SJSA1 (cell line): ENCODE data around the gene NFAM1. TPM values are rescaled to one million over a fixed set of nuclear protein-coding genes. Genes with fewer than 3 reads are reported as not detected.

ENCODE experiments used
- DNase-seq, 2 experiments: peaks; one replicate each; pipeline ENCODE4 v3.0.0-alpha.2; 2015 to 2020; ENCODE audit warnings: low spot score in 2 of 2, low read depth in 1 of 2
- H3K27ac ChIP-seq: fragments of 250-450 bp; sonication (Bioruptor Pico); 2 replicates; pipeline ENCODE4 v1.5.1; 2020; ENCODE audit warnings: mild to moderate bottlenecking, moderate library complexity
- H3K27me3 ChIP-seq: fragments of 250-450 bp; sonication (Bioruptor Pico); replicated peaks from 2 replicates; pipeline ENCODE4 v1.5.1; 2020; ENCODE audit warnings: mild to moderate bottlenecking, moderate library complexity
- H3K36me3 ChIP-seq: fragments of 250-450 bp; sonication (Bioruptor Pico); 2 replicates; pipeline ENCODE4 v1.5.1; 2020; ENCODE audit warnings: mild to moderate bottlenecking
- H3K4me1 ChIP-seq: fragments of 250-450 bp; sonication (Bioruptor Pico); replicated peaks from 2 replicates; pipeline ENCODE4 v1.6.1; 2021; ENCODE audit warnings: mild to moderate bottlenecking
- H3K4me3 ChIP-seq: fragments of 250-450 bp; sonication (Bioruptor Pico); 2 replicates; pipeline ENCODE4 v1.5.1; 2020; ENCODE audit warnings: mild to moderate bottlenecking
- H3K9me3 ChIP-seq: fragments of 250-450 bp; sonication (Bioruptor Pico); replicated peaks from 2 replicates; pipeline ENCODE4 v1.5.1; 2020; ENCODE audit warnings: mild to moderate bottlenecking
- total RNA-seq: library from RNA; depleted of rRNA; stranded (reverse); fragments of >200 nt; shearing (Covaris generic); gene quantifications from 2 replicates; pipeline ENCODE4 v1.2.3, GENCODE V29; 2014

The NFAM1 gene
- total RNA-seq, 1 experiment from 2014 or later: not detected

DNA sequence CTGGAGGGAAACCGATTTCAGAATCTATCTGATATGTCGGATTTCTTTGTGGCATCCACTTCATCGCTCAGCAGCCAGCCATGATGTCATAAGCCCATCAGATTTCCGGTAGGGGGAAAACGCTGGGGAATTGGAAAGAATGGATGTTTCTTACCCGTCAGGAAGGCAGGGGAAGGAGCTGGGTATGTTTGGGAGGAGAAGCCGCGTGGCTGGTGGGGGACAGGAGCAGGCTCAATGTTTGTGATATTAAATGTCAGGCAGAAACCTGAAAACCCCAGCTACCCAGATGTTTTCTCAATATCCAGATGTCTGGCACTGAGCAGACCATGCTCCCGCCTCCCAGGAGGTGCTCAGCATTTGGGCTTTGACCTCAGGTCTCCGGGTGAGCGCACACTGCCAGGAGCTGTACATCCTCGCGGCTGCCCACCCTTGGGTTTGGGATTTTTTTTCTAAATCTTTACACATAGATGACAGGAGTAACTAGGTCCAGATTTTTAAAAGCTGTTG, 67.5 kb downstream of the NFAM1 start:
- H3K36me3 ChIP-seq: no peaks in the 10 kb centered on the region; the same call in 1 of the 2 replicates
- no peak overlapping the region for H3K27ac ChIP-seq
- 0 out of 2 replicates have a peak, but pooled peaks cover 3% of the 10 kb centered on the region for H3K9me3 ChIP-seq
- no peak for DNase-seq
- H3K4me3 ChIP-seq: no peak overlapping the region
- H3K4me1 ChIP-seq: peaks cover 10% of the 10 kb centered on the region
- peaks cover 44% of the 10 kb centered on the region for H3K27me3 ChIP-seq

DNA sequence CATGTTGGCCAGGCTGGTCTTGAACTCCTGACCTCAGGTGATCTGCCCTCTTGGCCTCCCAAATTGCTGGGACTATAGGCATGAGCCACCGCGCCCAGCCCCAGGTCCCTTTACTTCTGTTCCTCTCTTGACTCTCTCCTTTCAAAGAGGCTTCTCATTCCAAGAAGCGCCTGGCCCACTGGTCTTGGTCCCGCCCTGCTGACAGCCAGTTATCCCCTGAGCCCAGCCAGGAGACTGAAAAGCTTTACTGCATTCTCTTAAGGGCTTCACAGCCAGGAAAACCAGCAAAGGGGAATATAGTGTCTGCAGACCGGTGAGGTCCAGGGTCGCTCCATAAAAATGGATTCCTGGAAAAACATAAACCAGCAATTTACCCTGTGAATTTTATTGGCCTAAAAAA, 68.3 kb downstream of the NFAM1 start:
- Histone ChIP-seq H3K36me3 (no peaks in the 10 kb centered on the region; the same call in 1 of the 2 replicates), H3K27ac (no peak overlapping the region), H3K4me1 (peaks cover 5% of the 10 kb centered on the region), H3K27me3 (peaks cover 43% of the 10 kb centered on the region), H3K4me3 (no peak overlapping the region), H3K9me3 (0 out of 2 replicates have a peak, but pooled peaks cover 3% of the 10 kb centered on the region)
- DNase-seq: no peak

DNA sequence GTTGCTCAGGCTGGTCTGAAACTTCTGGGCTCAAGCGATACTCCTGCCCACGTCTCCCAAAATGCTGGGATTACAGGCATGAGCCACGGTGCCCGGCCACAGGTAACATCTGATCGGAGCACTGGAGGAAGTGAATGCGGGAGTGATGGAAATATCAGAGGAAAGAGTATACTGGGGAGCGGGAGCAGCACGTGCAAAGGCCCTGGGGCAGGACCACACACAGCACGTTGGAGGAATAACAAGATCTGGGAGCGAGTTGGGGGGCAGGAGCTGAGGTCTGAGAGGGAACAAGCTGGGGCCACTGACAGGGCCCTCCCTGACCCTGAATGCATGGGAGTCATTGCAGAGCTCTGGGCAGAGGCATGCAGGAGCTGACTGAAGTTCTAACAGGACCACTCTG, 70.7 kb downstream of the NFAM1 start:
- Histone ChIP-seq H3K4me3 (no peak overlapping the region), H3K4me1 (no peaks in the 10 kb centered on the region), H3K9me3 (no peaks in the 10 kb centered on the region), H3K36me3 (no peaks in the 10 kb centered on the region), H3K27ac (no peak overlapping the region), H3K27me3 (peaks cover 20% of the 10 kb centered on the region)
- no peak for DNase-seq

DNA sequence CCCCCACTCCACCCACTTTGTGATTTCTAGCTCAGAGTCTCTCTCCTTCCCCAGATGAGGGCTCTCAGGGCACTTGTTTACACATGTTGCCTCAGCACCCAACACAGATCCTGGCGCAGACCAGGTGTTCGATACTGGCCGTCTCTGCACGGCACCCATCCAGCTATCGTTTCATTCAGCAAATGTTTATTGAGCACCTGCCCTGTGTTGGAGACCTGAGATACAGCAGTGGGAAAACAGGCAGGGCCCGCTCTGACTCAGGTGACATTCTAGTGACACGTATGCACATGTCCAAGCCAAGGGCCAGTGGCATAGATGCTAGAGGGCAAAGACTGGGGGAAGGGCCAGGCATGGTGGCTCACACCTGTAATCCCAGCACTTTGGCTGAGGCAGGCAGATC, 71.9 kb downstream of the NFAM1 start:
- DNase-seq: no peak
- H3K9me3 ChIP-seq: no peaks in the 10 kb centered on the region
- H3K27me3 ChIP-seq: peaks cover 11% of the 10 kb centered on the region
- H3K4me1 ChIP-seq: no peaks in the 10 kb centered on the region
- no peak overlapping the region for H3K4me3 ChIP-seq
- no peaks in the 10 kb centered on the region for H3K36me3 ChIP-seq
- H3K27ac ChIP-seq: no peak overlapping the region

DNA sequence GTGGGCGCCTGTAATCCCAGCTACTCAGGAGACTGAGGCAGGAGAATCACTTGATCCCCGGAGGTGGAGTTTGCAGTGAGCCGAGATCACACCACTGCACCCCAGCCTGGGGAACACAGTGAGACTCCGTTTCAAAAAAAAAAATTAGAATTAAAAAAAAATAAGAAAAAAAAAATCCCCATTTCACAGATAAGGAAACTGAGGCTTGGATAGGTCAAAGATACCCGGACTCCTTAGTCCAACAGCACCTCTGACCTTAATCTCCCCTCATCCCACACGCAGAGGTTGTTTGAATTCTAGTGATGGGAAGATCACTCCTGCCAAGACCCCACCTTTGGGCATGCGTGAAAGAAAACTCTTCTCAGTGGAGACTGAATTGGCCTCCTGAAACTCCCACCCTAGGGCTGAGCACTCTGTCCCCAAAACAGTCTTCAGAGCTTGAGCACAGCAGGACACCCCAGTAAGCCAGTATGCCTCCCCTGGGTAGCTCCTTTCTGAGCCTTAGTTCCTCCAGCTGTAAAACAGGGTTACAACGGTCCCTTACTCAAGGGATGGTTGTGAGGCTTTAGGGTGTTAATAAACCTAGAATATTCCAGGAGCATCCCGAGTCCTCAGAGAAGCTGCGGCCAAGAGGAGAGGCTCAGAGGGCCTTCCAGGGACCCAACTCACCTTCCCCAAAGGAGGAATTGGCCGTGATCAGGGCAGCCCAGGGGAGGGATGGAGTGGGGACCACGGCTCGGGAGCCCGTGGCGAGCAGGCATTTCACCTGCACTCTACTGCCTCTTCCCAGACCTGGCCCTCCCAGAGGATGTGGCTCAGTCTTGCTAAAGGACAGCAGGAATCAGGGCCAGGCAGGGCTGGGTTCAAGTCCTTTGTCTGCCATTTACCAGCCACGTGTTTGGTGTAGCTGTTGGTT, 73.3 kb downstream of the NFAM1 start:
- no peak for DNase-seq

DNA sequence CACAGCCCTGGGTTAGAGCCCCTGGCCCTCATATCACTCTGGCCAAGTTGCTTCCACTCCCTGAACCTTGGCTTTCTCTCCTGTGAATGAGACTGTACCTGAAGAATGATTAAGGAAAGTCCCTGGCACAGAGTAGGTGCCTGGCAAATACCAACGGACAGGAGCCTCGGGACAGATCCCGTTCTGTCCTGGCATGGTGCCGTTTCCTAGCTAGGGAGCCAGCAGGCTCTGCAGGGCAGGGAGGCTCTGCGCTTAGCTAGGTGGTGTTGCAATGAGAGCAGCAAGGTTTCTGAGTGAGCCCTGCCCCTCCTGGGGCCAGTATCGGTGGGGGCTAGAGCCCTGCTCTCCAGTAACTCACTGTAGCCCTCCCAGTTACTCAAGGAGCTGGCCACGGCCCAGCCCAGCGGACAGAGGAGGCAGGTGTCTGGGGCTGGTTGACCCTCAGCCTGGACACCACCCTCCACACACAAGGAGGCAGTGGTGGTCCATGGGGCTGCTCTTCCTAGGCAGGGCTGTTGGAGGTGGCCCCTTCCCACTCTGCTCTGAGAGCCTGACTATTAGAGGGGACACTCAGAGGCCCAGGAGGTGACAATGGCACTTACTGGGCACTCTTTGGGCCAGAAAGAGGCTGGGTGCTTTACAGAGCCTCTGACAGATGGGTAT, 74.4 kb downstream of the NFAM1 start:
- Histone ChIP-seq H3K4me3 (no peak overlapping the region), H3K4me1 (no peaks in the 10 kb centered on the region), H3K36me3 (no peaks in the 10 kb centered on the region), H3K9me3 (no peaks in the 10 kb centered on the region), H3K27ac (no peak overlapping the region), H3K27me3 (no peaks in the 10 kb centered on the region; the same call in 1 of the 2 replicates)
- DNase-seq: no peak

More for the DNA sequence above, 73.3 kb downstream of the NFAM1 start:
- no peak overlapping the region for H3K4me3 ChIP-seq
- H3K4me1 ChIP-seq: no peaks in the 10 kb centered on the region
- no peaks in the 10 kb centered on the region for H3K9me3 ChIP-seq
- no peaks in the 10 kb centered on the region for H3K36me3 ChIP-seq
- no peaks in the 10 kb centered on the region; the same call in none of the 2 replicates for H3K27me3 ChIP-seq
- no peak overlapping the region for H3K27ac ChIP-seq

DNA sequence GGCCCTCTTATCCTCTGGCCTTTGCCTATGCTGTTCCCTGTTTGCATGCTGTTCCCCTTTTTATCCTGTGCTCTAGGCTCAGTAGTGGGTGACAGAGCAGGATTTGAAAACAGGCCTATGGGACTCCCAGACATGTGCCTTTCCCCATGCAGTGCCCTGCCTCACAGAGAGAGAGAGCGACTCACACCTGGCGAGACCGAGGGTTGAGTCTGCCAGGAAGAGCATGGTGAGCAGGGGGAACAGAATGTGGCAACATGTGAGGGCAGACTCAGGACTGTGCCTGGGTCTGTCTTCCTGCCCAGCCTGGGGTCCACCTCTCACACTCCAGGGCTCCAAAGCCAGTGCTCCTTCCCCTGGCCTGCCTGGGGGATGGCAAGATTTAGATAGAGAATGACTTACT, 75.0 kb downstream of the NFAM1 start:
- Histone ChIP-seq H3K4me3 (no peak overlapping the region), H3K4me1 (no peaks in the 10 kb centered on the region), H3K36me3 (no peaks in the 10 kb centered on the region), H3K27ac (no peak overlapping the region), H3K27me3 (no peaks in the 10 kb centered on the region; the same call in 1 of the 2 replicates), H3K9me3 (no peaks in the 10 kb centered on the region)
- no peak for DNase-seq

DNA sequence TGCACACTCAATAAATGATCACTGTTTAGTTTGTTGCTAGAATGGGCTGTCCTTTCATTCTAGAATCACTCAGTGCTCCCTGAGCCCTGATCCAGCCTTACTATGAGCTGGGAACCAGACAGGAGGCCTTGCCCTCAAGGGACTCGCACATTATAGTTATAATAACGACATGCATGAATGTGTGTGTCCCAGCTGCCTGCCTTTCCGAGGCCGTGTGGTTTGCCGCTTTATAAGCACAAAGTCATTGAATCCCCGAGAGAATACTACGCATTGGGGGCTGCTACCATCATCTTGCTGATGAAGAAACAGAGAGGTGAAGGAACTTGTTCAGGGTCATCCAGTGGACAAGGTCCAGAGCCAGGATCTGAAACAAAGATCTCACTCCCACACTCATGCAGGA, 75.7 kb downstream of the NFAM1 start:
- H3K4me1 ChIP-seq: no peaks in the 10 kb centered on the region
- H3K9me3 ChIP-seq: no peaks in the 10 kb centered on the region
- H3K27me3 ChIP-seq: no peaks in the 10 kb centered on the region; the same call in 1 of the 2 replicates
- H3K4me3 ChIP-seq: no peak overlapping the region
- no peaks in the 10 kb centered on the region for H3K36me3 ChIP-seq
- DNase-seq: no peak
- no peak overlapping the region for H3K27ac ChIP-seq

DNA sequence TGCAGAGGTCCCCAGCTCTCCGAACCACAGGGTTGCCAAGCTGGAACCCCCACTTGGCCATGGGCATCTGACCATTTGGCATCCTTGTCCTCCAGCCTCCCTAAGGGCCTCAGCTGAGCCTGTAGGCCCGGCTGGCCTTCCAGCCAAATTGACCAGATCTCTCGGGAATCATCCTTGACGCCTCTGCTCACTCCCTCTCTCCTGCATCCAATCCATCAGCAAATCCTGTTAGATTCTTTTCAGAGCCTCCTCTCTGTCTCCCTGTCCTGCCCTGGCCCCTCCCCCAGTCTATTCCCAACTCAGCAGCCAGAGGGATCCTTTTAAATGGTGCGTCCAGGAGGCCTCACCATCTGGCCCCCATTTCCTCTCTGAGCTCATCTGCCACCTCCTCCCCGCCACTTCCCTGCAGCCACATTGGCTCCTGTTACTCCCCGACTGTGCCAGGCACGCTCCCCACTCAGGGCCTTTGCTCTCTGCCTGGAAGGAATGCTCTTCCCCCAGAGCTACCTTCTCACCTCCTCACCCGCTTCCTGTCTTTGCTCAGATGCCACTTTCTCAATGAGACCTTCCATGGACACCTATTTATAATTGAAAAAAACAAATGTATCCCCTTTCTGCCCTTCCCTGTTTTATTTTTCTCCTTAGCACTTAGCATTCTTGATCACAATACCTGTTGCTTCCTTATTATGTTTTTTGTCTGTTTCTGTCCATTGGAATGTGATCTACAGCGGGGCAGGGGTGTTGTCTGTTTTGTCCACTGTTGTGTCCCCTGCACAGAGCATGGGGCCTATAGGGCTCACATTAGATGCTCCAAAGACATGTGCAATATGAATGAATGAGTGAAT, 78.1 kb downstream of the NFAM1 start:
- Histone ChIP-seq H3K4me3 (no peak overlapping the region), H3K9me3 (no peaks in the 10 kb centered on the region), H3K4me1 (no peaks in the 10 kb centered on the region), H3K27ac (no peak overlapping the region), H3K36me3 (no peaks in the 10 kb centered on the region), H3K27me3 (no peaks in the 10 kb centered on the region)
- no peak for DNase-seq

DNA sequence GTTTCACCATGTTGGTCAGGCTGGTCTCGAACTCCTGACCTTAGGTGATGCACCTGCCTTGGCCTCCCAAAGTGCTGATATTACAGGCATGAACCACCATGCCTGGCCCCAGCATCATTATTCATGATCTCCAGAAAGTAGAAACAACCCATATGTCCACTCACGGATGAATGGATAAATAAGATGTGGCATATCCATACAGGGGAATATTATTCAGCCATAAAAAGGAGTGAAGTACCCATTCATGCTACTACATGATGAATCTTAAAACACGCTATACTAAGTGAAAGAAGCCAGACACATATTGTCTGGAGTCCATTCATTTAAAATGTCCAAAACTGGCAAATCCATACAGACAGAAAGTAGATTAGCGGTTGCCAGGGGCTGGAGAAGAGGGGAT, 81.8 kb downstream of the NFAM1 start:
- no peaks in the 10 kb centered on the region for H3K4me1 ChIP-seq
- H3K36me3 ChIP-seq: no peaks in the 10 kb centered on the region
- no peak for DNase-seq
- H3K9me3 ChIP-seq: no peaks in the 10 kb centered on the region
- H3K4me3 ChIP-seq: no peak overlapping the region
- H3K27me3 ChIP-seq: no peaks in the 10 kb centered on the region
- no peak overlapping the region for H3K27ac ChIP-seq

DNA sequence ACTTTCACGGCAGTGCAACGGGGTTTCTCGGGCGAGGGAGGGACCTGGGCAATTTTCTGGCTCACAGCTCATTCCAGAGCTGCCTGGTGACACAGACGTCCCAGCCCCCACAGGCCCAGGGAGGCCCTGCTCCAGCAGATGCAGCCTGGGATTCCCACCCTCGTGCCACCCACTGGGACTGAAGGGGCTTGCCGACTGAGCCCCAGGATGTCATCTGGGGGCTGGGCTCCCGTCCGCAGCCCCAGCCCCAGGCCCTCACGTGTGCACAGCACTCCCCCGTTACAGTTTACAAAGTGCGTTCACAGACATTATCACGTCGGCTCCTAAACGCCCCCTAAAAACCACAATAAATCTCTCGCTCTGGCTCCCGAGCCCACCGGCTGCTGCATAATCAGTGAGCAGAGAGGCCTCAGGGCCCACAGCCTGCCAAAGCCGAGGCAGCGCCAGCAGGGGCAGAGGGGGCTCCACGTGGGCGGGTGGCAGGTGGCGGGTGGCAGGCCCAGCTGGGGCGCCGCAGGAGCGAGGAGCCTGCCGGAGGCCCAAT, 84.8 kb downstream of the NFAM1 start:
- Histone ChIP-seq H3K9me3 (no peaks in the 10 kb centered on the region), H3K4me1 (peaks cover 3% of the 10 kb centered on the region; the same call in 1 of the 2 replicates), H3K27ac (no peak overlapping the region), H3K36me3 (no peaks in the 10 kb centered on the region), H3K4me3 (no peak overlapping the region), H3K27me3 (no peaks in the 10 kb centered on the region)
- no peak for DNase-seq

DNA sequence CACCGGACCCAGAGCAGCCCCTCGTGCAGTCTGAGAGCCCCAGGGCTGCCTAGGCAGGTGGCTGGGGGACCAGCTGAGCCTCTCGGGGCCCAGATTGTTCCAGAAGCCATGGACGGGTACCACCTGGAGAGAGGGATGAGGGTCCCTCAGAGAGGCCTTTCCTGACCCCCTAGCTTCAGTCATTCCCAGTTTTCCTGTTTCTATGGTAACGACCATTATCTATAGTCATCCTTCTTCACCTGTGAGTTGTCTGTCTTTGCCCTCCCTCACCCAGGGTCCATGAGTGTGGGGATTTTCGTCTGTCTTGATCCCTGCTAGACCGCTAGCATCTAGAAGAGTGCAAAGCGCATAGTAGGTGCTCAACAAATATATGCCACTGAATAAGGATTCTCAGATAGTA, 85.5 kb downstream of the NFAM1 start:
- DNase-seq: no peak
- no peaks in the 10 kb centered on the region for H3K36me3 ChIP-seq
- H3K4me3 ChIP-seq: no peak overlapping the region
- H3K27ac ChIP-seq: no peak overlapping the region
- no peaks in the 10 kb centered on the region for H3K27me3 ChIP-seq
- H3K4me1 ChIP-seq: peaks cover 3% of the 10 kb centered on the region; the same call in 1 of the 2 replicates
- no peaks in the 10 kb centered on the region for H3K9me3 ChIP-seq

DNA sequence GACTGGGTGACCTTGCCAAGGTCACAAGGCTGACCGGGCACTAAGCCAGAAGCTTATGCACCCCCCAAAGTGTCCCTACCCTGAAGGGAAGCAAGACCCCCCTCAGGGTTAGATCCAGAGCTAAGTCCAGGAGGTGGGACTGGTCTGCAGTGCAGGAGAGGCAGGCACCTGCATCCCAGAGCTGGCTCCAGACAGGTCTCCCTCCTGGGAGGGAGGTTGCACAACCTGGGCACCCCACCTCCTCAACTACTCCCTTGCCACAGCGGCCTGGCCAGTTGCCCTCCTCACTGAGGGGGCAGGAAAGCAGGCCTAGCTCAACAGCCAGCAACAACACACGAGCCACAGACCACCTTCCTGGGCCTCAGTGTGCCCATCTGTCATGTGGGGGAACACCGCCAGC, 86.7 kb downstream of the NFAM1 start:
- Histone ChIP-seq H3K4me1 (peaks cover 3% of the 10 kb centered on the region; the same call in 1 of the 2 replicates), H3K9me3 (no peaks in the 10 kb centered on the region), H3K27me3 (no peaks in the 10 kb centered on the region), H3K4me3 (no peak overlapping the region), H3K27ac (no peak overlapping the region), H3K36me3 (no peaks in the 10 kb centered on the region)
- DNase-seq: no peak
